Amygdala (tissue), 56 donors: ENCODE measurements around the gene NUP85.
A peak's percentile ranks its signal among the peaks of the same experiment; 100 is the strongest.
"Not testable (repeated sequence)": the region's sequence is repeated elsewhere in the genome, so short reads cannot be mapped to it uniquely, and the experiment has no call there.

Experiments used
- DNase-seq, 56 donors: peaks; one replicate each; lab custom pipeline; 2025; lab: John Stamatoyannopoulos, UW

Gene NUP85

DNA sequence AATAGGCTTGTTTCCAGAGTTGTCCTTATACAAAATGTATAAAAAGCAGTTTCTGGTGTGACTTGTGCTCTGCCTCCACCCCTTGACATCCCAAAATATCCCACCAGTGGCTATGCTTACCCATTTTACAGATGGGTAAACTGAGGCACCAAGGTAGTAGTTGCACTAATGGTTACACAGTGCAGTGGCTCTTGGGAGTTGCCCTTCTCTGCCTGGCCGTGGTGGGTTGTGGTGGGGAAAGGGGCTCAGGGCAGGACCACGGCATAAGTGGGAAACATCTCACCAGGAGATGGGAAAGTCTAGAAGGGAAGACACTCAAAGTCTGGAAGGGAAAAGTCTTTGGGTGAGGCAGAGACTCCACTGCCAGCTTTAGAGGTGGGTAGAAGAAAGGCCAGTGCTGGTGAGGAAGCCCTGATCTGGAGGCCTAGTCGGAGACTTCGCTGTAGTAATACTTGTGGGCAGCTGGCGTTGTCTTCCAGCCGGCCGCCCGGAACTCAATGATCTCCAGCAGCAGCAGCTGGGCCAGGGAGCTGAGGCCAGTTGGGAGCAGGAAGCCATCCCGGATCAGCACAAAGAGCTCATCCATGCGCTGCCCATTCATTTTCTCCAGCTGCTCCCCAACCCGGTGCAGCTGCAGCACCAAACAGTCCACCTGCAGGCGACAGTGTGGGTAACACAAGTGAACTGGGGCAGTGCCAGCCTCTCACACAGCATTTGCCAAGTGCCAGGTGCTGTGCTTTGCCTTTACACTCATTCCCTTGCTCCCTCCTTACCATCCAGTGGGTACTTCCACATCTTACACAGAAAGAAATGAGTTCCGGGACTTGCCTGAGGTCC lies 61.1 kb downstream of the NUP85 start:
- DNase-seq, result peak in 27 of 56 donors; percentile 18 to 77 (median 39)

DNA sequence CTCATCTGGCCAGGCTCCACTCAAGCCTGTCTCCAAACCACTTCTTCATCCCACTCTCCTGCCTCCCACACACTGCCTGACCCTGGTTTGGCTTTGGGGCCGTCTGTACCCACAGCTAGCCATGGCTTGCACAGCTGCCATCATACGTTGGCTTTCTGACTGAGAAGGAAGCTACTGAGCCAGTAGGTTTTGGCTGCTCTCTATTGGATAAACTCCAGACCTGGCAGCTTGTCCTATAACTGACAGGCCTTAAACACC lies 61.6 kb downstream of the NUP85 start:
- peak in 10 of 56 donors; percentile 24 to 68 (median 51) for DNase-seq

DNA sequence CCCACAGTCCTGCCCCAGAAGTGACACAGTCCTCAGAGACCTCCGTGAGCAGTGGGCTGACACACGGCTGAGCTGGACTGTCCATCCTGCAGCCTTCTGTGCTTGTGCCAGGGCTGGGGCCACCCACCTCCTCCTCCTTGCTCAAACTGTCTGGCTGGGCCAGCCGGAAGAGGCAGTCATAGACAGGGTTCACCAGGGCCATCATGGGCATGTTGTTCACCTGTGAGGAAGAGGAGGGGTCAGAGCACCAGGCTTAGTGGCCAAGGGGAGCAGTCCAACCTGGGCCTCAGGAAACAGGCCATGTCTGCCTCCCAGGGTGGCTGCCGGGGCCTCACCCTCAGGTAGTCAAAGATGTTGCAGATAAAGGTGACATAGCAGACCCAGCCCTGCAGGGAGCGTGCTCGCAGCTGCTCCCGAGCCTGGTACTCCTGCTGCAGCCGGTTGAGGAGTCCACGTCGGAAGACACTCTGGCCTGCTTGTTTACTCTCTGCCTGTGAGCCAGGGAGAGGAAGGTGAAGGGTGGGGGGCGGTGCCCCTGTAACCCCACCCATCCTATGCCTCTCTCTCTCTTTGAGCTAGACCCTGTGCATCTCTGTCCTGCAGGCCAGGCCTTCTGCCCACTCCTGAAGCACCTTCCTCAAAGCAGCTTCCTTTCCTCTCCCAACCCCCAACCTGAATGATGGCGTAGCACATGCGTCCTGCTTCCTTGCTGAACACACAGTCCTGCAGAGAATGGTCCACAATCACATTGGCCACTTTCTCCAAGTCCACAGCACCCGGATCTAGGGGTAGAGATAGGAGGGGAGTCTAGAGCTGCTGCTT lies 62.1 kb downstream of the NUP85 start:
- DNase-seq, result no peak

- DNase-seq, result peak in 1 of 56 donors; percentile 35
Observed at GRCh38 chr17:75269844-75270217, 64.4 kb downstream of the NUP85 start.

- peak in 35 of 56 donors; percentile 15 to 73 (median 54) for DNase-seq
Observed at GRCh38 chr17:75270218-75270965, 64.9 kb downstream of the NUP85 start.

- peak in 3 of 56 donors; percentile 20 to 60 (median 53) for DNase-seq
Observed at GRCh38 chr17:75270966-75271232, 65.4 kb downstream of the NUP85 start, which contains the start of gene MIF4GD. TSS of gene MIF4GD (minus strand) at chr17:75271231. CDS start at chr17:75270195, 1,036 bp downstream.

GRCh38 chr17:75271233-75271954 lies 65.9 kb downstream of the NUP85 start:
- peak in 45 of 56 donors; percentile 4 to 85 (median 62) for DNase-seq

- DNase-seq, result peak in 21 of 56 donors; percentile 7 to 54 (median 25)
Observed at GRCh38 chr17:75271955-75272847, 66.7 kb downstream of the NUP85 start.

DNA sequence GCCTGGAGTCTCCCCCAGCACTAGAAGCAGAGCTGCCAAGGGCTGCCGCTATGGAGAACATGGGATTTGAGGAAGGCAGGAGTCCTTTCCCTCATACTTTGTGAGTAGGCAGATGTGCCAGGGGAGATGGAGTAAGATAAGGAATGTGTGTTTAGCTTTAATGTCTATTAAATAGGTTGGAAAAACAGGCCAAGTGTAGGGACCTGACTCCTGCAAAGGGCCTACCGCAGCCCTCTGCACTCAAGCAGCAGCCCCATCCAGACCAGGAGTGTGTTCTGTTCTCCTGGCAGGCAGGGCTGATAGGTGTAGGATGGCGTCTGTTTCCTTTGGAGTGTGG lies 67.3 kb downstream of the NUP85 start:
- peak in 1 of 56 donors; percentile 47 for DNase-seq

- DNase-seq, result no peak
Observed at GRCh38 chr17:75273977-75274708, 68.7 kb downstream of the NUP85 start.

GRCh38 chr17:75277664-75278071 lies 72.2 kb downstream of the NUP85 start:
- no peak for DNase-seq

- DNase-seq, result not testable (repeated sequence)
Observed at GRCh38 chr17:75280189-75280588, 74.7 kb downstream of the NUP85 start.

DNA sequence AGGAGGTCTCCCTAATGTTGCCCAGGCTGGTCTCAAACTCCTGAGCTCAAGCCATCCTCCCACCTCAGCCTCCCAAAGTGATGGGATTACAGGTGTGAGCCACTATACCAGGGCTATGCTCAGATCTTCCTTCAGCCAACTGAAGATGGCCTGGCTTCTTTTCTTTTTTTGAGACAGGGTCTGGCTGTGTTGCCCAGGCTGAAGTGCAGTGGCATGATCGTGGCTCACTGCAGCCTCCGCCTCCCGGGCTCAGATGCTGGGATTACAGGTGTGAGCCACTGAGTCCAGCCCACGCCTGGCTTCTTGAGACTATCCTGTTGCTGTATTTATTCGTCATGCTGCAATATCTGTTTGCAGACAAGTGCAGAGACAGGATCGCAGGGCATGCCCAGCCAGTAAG lies 79.6 kb downstream of the NUP85 start:
- no peak for DNase-seq
